Caco-2 (cell line): ENCODE measurements around the gene SEMA4G. TPM values are rescaled to one million over a fixed set of nuclear protein-coding genes. Genes with fewer than 3 reads are reported as not detected.
A peak's percentile ranks its signal among the peaks of the same experiment; 100 is the strongest.

Experiments
- BruUV-seq: library from RNA; stranded (reverse); fragments of 400-500 nt; replicated peaks from 2 replicates; lab custom pipeline; 2021; lab: Mats Ljungman, UMichigan
- CTCF ChIA-PET: fragments of 300-600 bp; sonication (Branson Sonifier 250); formaldehyde crosslinking; loops from one replicate; lab custom pipeline; 2022; ENCODE audit warnings: antibody characterized with exemption; lab: Charles Lee
- POLR2A ChIA-PET: fragments of 300-600 bp; sonication (Branson Sonifier 250); formaldehyde crosslinking; loops from one replicate; lab custom pipeline; 2022; ENCODE audit warnings: antibody characterized with exemption; lab: Charles Lee
- DNase-seq, 2 experiments: peaks; one replicate each; pipeline versions ENCODE4 v3.0.0 to v3.0.0-alpha.2; 2020 to 2022
- H3K27me3 ChIP-seq: replicated peaks from 2 replicates; pipeline ENCODE4 v1.6.0; 2011; ENCODE audit warnings: low read length; ENCODE audit not compliant: control insufficient read depth, insufficient read depth
- H3K36me3 ChIP-seq: 2 replicates; pipeline ENCODE4 v1.5.1; 2011; ENCODE audit warnings: low read length; ENCODE audit not compliant: control insufficient read depth, insufficient read depth
- H3K4me1 ChIP-seq: fragments of 250-450 bp; sonication (Bioruptor Pico); 2 replicates; pipeline ENCODE4 v1.5.1; 2020; ENCODE audit warnings: mild to moderate bottlenecking
- H3K4me3 ChIP-seq: 2 replicates; pipeline ENCODE4 v1.5.1; 2011; ENCODE audit warnings: low read depth, mild to moderate bottlenecking, control low read depth, low read length
- H3K9me3 ChIP-seq: fragments of 250-450 bp; sonication (Bioruptor Pico); 2 replicates; pipeline ENCODE4 v1.5.1; 2020; ENCODE audit warnings: mild to moderate bottlenecking, moderate library complexity
- H3K27ac Mint-ChIP-seq: one replicate; pipeline ENCODE4 v1.8.0; 2022; ENCODE audit warnings: mixed read lengths; ENCODE audit not compliant: unreplicated experiment
- H3K27me3 Mint-ChIP-seq: one replicate; pipeline ENCODE4 v1.8.0; 2022; ENCODE audit warnings: mixed read lengths; ENCODE audit not compliant: insufficient read depth, unreplicated experiment
- H3K36me3 Mint-ChIP-seq: one replicate; pipeline ENCODE4 v1.8.0; 2022; ENCODE audit warnings: mild to moderate bottlenecking, mixed read lengths; ENCODE audit not compliant: insufficient read depth, unreplicated experiment
- H3K4me1 Mint-ChIP-seq: one replicate; pipeline ENCODE4 v1.8.0; 2022; ENCODE audit warnings: low read depth, mixed read lengths; ENCODE audit not compliant: unreplicated experiment
- H3K4me3 Mint-ChIP-seq: one replicate; pipeline ENCODE4 v1.8.0; 2022; ENCODE audit warnings: mild to moderate bottlenecking, moderate library complexity, mixed read lengths; ENCODE audit not compliant: unreplicated experiment
- H3K9me3 Mint-ChIP-seq: one replicate; pipeline ENCODE4 v1.8.0; 2022; ENCODE audit warnings: mixed read lengths; ENCODE audit not compliant: unreplicated experiment
- CTCF ChIP-seq, 2 experiments: fragments of 200-600 bp in 1 of 2; IDR thresholded peaks; 1 replicate in 1 of 2; 2 replicates in 1 of 2; pipeline versions ENCODE4 v1.5.1 to v1.8.0; 2011 to 2022; ENCODE audit warnings: antibody characterized with exemption in 1 of 2, control low read depth in 1 of 2, inconsistent platforms in 1 of 2, low read depth in 1 of 2, low read length in 1 of 2, mild to moderate bottlenecking in 1 of 2, moderate library complexity in 1 of 2; ENCODE audit not compliant: insufficient read depth in 1 of 2, severe bottlenecking in 1 of 2, unreplicated experiment in 1 of 2
- intact Hi-C: fragments of 100-400 bp; cut with micrococcal nuclease; formaldehyde crosslinking; loops from one replicate; pipeline ENCODE4 v1.10.0; 2022; ENCODE audit not compliant: unreplicated experiment
- total RNA-seq: library from RNA; stranded (reverse); gene quantifications from 2 replicates; pipeline ENCODE4 v1.2.3, GENCODE V29; 2022

SEMA4G gene
- total RNA-seq, 1 experiment from 2014 or later = 81.2 TPM

DNA sequence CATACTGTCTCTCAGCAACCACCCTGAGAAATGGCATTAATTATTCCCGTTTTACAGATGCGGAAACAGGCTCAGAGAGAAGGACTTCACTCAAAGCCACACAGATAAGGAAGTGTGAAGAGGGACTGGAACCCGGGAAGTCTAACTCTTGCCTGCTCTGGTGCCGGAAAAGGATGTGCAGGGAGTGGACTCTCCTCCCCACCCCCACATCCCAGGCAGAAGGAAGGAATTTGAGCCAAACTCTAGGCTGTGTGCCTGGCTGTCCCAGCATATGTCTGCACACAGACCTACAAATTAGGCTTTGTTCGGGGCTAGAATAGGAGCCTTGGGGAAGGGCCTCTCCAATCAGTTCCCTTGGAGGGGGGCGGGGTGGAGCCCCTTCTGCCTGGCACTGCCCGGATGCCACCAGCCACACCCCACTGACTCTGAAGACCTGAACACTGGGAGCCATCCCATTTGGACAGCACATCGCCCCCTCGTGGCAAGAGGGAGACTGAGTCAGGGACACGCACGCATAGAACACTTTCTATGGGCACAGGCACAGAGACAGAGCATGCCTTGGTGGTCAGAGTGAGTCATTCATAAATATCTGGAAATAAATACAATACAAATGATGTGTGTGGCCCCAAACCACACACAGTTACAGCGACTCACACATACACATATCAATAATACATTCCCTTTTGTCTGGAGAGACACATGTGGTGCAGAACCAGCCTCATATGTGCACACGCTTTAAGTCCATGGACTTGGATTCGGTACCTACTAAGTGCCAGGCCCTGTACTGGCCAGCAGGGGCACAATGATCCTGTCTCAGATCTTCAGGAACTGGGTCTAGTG lies 43.4 kb downstream of the SEMA4G start:
- H3K9me3 Mint-ChIP-seq = no peaks in the 10 kb centered on the region
- CTCF ChIA-PET = interaction anchor here (1.5 to 1.9 kb wide), 4 partner anchors 10 to 47 kb away, joined by 7 to 11 read pairs (median 10); partner anchors contain the start of genes LZTS2, PDZD7 and SFXN3

GRCh38 chr10:101013365-101013825 lies 44.1 kb downstream of the SEMA4G start:
- Mint-ChIP-seq H3K9me3 (no peaks in the 10 kb centered on the region), H3K36me3 (no peaks in the 10 kb centered on the region), H3K27ac (peak overlapping the region; percentile 2), H3K4me1 (peaks cover 17% of the 10 kb centered on the region), H3K4me3 (no peak overlapping the region), H3K27me3 (no peaks in the 10 kb centered on the region)
- no TSS peak for BruUV-seq
- H3K4me3 ChIP-seq = no peak overlapping the region
- POLR2A ChIA-PET = no interaction called here
- no peaks in the 10 kb centered on the region for H3K36me3 ChIP-seq
- no peak for TF ChIP-seq CTCF (IDR thresholded peaks at IDR 0.05; ENCODE audit: insufficient read depth in 1 of 2, low read depth in 1 of 2, low read length in 1 of 2, severe bottlenecking in 1 of 2, unreplicated experiment in 1 of 2)
- peaks cover 4% of the 10 kb centered on the region; the same call in 1 of the 2 replicates for H3K4me1 ChIP-seq
- no peaks in the 10 kb centered on the region for H3K27me3 ChIP-seq
- CTCF ChIA-PET = interaction anchor here (0.8 to 2.5 kb wide), 4 partner anchors 17 to 135 kb away, joined by 3 to 58 read pairs (median 15); partner anchors contain the start of genes LZTS2, PDZD7, SEMA4G and SFXN3
- intact Hi-C loops = loop anchor here (1.0 to 5.0 kb wide), 5 partner anchors 16 to 451 kb away; no protein-coding TSS in a partner anchor
- H3K9me3 ChIP-seq = no peaks in the 10 kb centered on the region
- no peak for DNase-seq

More for the DNA sequence above, 43.4 kb downstream of the SEMA4G start:
- H3K27me3 ChIP-seq = no peaks in the 10 kb centered on the region
- peak; percentile 84 to 85 for DNase-seq
- Mint-ChIP-seq H3K4me1 (peaks cover 15% of the 10 kb centered on the region), H3K27me3 (no peaks in the 10 kb centered on the region), H3K4me3 (no peak overlapping the region), H3K27ac (peak overlapping the region; percentile 2), H3K36me3 (no peaks in the 10 kb centered on the region)
- H3K4me1 ChIP-seq = no peaks in the 10 kb centered on the region
- intact Hi-C loops = loop anchor here (1.0 to 5.0 kb wide), 5 partner anchors 15 to 450 kb away; no protein-coding TSS in a partner anchor
- H3K4me3 ChIP-seq = no peak overlapping the region
- no TSS peak for BruUV-seq
- no peaks in the 10 kb centered on the region for H3K36me3 ChIP-seq
- TF ChIP-seq CTCF (IDR thresholded peaks at IDR 0.05; ENCODE audit: insufficient read depth in 1 of 2, low read depth in 1 of 2, low read length in 1 of 2, severe bottlenecking in 1 of 2, unreplicated experiment in 1 of 2) = peak; percentile 72 to 84
- H3K9me3 ChIP-seq = no peaks in the 10 kb centered on the region
- POLR2A ChIA-PET = no interaction called here

- Mint-ChIP-seq H3K27ac (no peak overlapping the region), H3K9me3 (no peaks in the 10 kb centered on the region), H3K27me3 (no peaks in the 10 kb centered on the region), H3K36me3 (no peaks in the 10 kb centered on the region), H3K4me1 (peaks cover 20% of the 10 kb centered on the region), H3K4me3 (no peak overlapping the region)
- Histone ChIP-seq H3K4me3 (no peak overlapping the region), H3K4me1 (peaks cover 11% of the 10 kb centered on the region; the same call in 1 of the 2 replicates), H3K27me3 (no peaks in the 10 kb centered on the region), H3K36me3 (no peaks in the 10 kb centered on the region), H3K9me3 (no peaks in the 10 kb centered on the region)
- TF ChIP-seq CTCF (IDR thresholded peaks at IDR 0.05; ENCODE audit: insufficient read depth in 1 of 2, low read depth in 1 of 2, low read length in 1 of 2, severe bottlenecking in 1 of 2, unreplicated experiment in 1 of 2) = peak; percentile 82 to 96
- peak; percentile 81 to 89 for DNase-seq
- BruUV-seq = no TSS peak
- intact Hi-C loops = loop anchor here (5.0 kb wide), 3 partner anchors 82 to 452 kb away; no protein-coding TSS in a partner anchor
- ChIA-PET POLR2A (interaction anchor here (0.6 to 0.7 kb wide), 2 partner anchors 16 to 44 kb away, joined by 3 to 5 read pairs; partner anchors contain the start of gene PDZD7), CTCF (interaction anchor here (0.5 to 2.5 kb wide), 16 partner anchors 10 to 271 kb away, joined by 3 to 58 read pairs (median 4); partner anchors contain the start of genes LZTS2, PDZD7, SEMA4G and SFXN3)
Measured at GRCh38 chr10:101014230-101014884, 45.1 kb downstream of the SEMA4G start.
